Liver (tissue), 9 donors: Measurements from ENCODE around the gene KRTAP25-1. TPM values are rescaled to one million over a fixed set of nuclear protein-coding genes. Genes with fewer than 3 reads are reported as not detected.

Experiments
- DNase-seq: peaks from one replicate; pipeline ENCODE4 v3.0.0-alpha.2; 2017; ENCODE audit warnings: low spot score
- H3K27ac ChIP-seq, 2 donors: one replicate each; pipeline ENCODE4 v1.7.0; 2013; ENCODE audit warnings: inconsistent platforms in 2 of 2, low read length in 2 of 2, control low read depth in 1 of 2, low read depth in 1 of 2, mild to moderate bottlenecking in 1 of 2
- H3K27me3 ChIP-seq, 4 donors: one replicate each; pipeline versions ENCODE4 v1.6.1 to v1.7.0; 2013; ENCODE audit warnings: low read length in 3 of 4, inconsistent platforms in 1 of 4, mild to moderate bottlenecking in 1 of 4, moderate library complexity in 1 of 4; ENCODE audit not compliant: control insufficient read depth in 4 of 4, insufficient read depth in 4 of 4
- H3K36me3 ChIP-seq, 4 donors: one replicate each; pipeline versions ENCODE4 v1.6.1 to v1.7.0; 2013; ENCODE audit warnings: low read length in 3 of 4, mild to moderate bottlenecking in 3 of 4, low read depth in 1 of 4, moderate library complexity in 1 of 4; ENCODE audit not compliant: control insufficient read depth in 4 of 4, insufficient read depth in 3 of 4
- H3K4me1 ChIP-seq, 4 donors: one replicate each; pipeline versions ENCODE4 v1.6.1 to v1.7.0; 2013; ENCODE audit warnings: low read length in 3 of 4, mild to moderate bottlenecking in 3 of 4, moderate library complexity in 1 of 4; ENCODE audit not compliant: control insufficient read depth in 4 of 4, insufficient read depth in 4 of 4
- H3K4me3 ChIP-seq, 3 donors: one replicate each; pipeline versions ENCODE4 v1.6.1 to v1.7.0; 2013; ENCODE audit warnings: low read length in 3 of 3, control low read depth in 1 of 3, low read depth in 1 of 3, mild to moderate bottlenecking in 1 of 3
- H3K9ac ChIP-seq, 2 donors: one replicate each; pipeline ENCODE4 v1.7.0; 2013; ENCODE audit warnings: low read length in 2 of 2, mild to moderate bottlenecking in 2 of 2, moderate library complexity in 2 of 2, control low read depth in 1 of 2, low read depth in 1 of 2
- H3K9me3 ChIP-seq, 4 donors: one replicate each; pipeline versions ENCODE4 v1.6.1 to v1.7.0; 2013; ENCODE audit warnings: low read length in 3 of 4; ENCODE audit not compliant: control insufficient read depth in 4 of 4
- EGR1 ChIP-seq, 2 donors: IDR thresholded peaks; 2 replicates each; pipeline ENCODE4 v1.6.1; 2016 to 2018; ENCODE audit warnings: antibody characterized with exemption in 2 of 2, low read depth in 2 of 2
- FOXA1 ChIP-seq: IDR thresholded peaks from 2 replicates; pipeline ENCODE4 v1.6.1; 2016; ENCODE audit warnings: antibody characterized with exemption
- FOXA2 ChIP-seq: IDR thresholded peaks from 2 replicates; pipeline ENCODE4 v1.6.1; 2016; ENCODE audit warnings: antibody characterized with exemption
- GABPA ChIP-seq, 2 donors: IDR thresholded peaks in 1 of 2; conservative IDR thresholded peaks in 1 of 2; 2 replicates each; pipeline ENCODE4 v1.6.1; 2016; ENCODE audit warnings: antibody characterized with exemption in 2 of 2, mild to moderate bottlenecking in 1 of 2, moderate library complexity in 1 of 2
- HNF4A ChIP-seq, 2 donors: conservative IDR thresholded peaks; 2 replicates each; pipeline ENCODE4 v1.6.1; 2016; ENCODE audit warnings: antibody characterized with exemption in 2 of 2, mild to moderate bottlenecking in 2 of 2
- HNF4G ChIP-seq: IDR thresholded peaks from 2 replicates; pipeline ENCODE4 v1.6.1; 2016; ENCODE audit warnings: antibody characterized with exemption
- JUND ChIP-seq, 2 donors: IDR thresholded peaks; 2 replicates each; pipeline ENCODE4 v1.6.1; 2016; ENCODE audit warnings: antibody characterized with exemption in 2 of 2
- NR2F2 ChIP-seq: IDR thresholded peaks from 2 replicates; pipeline ENCODE4 v1.6.1; 2016; ENCODE audit warnings: antibody characterized with exemption
- RAD21 ChIP-seq, 2 donors: IDR thresholded peaks; 2 replicates each; pipeline ENCODE4 v1.6.1; 2016; ENCODE audit warnings: antibody characterized with exemption in 2 of 2, mild to moderate bottlenecking in 2 of 2
- RXRA ChIP-seq, 2 donors: IDR thresholded peaks; 2 replicates each; pipeline ENCODE4 v1.6.1; 2017 to 2018; ENCODE audit warnings: antibody characterized with exemption in 2 of 2, mild to moderate bottlenecking in 1 of 2
- SP1 ChIP-seq: IDR thresholded peaks from 2 replicates; pipeline ENCODE4 v1.6.1; 2018; ENCODE audit warnings: antibody characterized with exemption, mild to moderate bottlenecking
- TAF1 ChIP-seq: conservative IDR thresholded peaks from 2 replicates; pipeline ENCODE4 v1.6.1; 2016; ENCODE audit warnings: antibody characterized with exemption, mild to moderate bottlenecking
- YY1 ChIP-seq: IDR thresholded peaks from 2 replicates; pipeline ENCODE4 v1.6.1; 2016; ENCODE audit warnings: antibody characterized with exemption, mild to moderate bottlenecking
- WGBS: extraction: QIAGEN DNeasy Blood & Tissue Kit; methylation state at CpG from one replicate; pipeline ENCODE4 v1.1.7; 2013; 5-methylcytosine and 5-hydroxymethylcytosine counted together
- polyA plus RNA-seq, 2 donors: library from polyadenylated mRNA; stranded (reverse) in 1 of 2; unstranded in 1 of 2; fragments of 200-250 nt in 1 of 2; fragments of >200 nt in 1 of 2; fragmentation: Nextera tagmentation in 1 of 2; extraction: Ambion mirVana in 1 of 2; gene quantifications; one replicate each; pipeline versions ENCODE4 v1.2.1 to v1.2.3, GENCODE V29; 2013 to 2015
- total RNA-seq, 2 donors: library from RNA; depleted of rRNA; stranded (reverse); fragments of >200 nt; gene quantifications; one replicate each; pipeline ENCODE4 v1.2.3, GENCODE V29; 2014
- TF ChIP-seq, protein P1 (sequence below): fragments of 150-350 bp; IDR thresholded peaks from 2 replicates; pipeline ENCODE4 v1.5.1; 2017; ENCODE audit warnings: improper control_type of control experiment, low read depth, low read length; ENCODE audit not compliant: missing input control
- TF ChIP-seq, protein P2 (sequence below): IDR thresholded peaks from 2 replicates; pipeline ENCODE4 v1.6.1; 2016; ENCODE audit warnings: antibody characterized with exemption
- TF ChIP-seq, protein P3 (sequence below): IDR thresholded peaks from 2 replicates; pipeline ENCODE4 v1.6.1; 2016; ENCODE audit warnings: antibody characterized with exemption
- TF ChIP-seq, protein P4 (sequence below): IDR thresholded peaks from 2 replicates; pipeline ENCODE4 v1.6.1; 2016; ENCODE audit warnings: antibody characterized with exemption
- donor health status: healthy.
- donor health status: healthy.
- donor health status: healthy.
- donor health status: healthy.
- donor health status: healthy.

The KRTAP25-1 gene
- total and polyA plus RNA-seq, 4 donors = not detected

DNA sequence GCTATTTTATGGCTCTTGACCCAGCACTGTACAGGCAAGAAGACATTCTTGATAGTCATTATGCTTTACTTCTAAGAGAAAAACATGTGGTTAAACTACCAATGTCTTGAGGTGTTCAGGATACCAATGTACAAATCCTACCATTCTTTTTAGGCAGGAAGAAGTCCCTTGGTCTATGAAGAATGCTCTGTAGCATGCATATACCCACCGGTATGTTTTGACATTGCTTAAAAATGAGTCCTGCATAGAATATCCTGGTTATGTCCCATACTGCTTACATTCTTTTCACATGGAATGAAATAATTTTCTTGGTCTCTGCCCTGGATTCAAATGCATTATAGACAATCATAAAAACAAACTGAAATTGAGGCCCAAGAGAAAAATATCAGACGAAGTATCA, 43.4 kb upstream of the KRTAP25-1 start:
- Histone ChIP-seq H3K4me1 (no peaks in the 10 kb centered on the region), H3K27ac (no peak overlapping the region), H3K9ac (no peak overlapping the region), H3K36me3 (no peaks in the 10 kb centered on the region), H3K9me3 (no peaks in the 10 kb centered on the region), H3K4me3 (no peak overlapping the region), H3K27me3 (peaks cover 0 to 3% (median 0%) of the 10 kb centered on the region in 4 donors)
- TF ChIP-seq RAD21 (IDR thresholded peaks at IDR 0.05) (no peak), NR2F2 (no peak), RXRA (IDR thresholded peaks at IDR 0.05) (no peak), JUND (IDR thresholded peaks at IDR 0.05) (no peak), FOXA1 (no peak), TAF1 (no peak), EGR1 (IDR thresholded peaks at IDR 0.05; ENCODE audit: low read depth in 2 of 2) (no peak), YY1 (no peak), HNF4G (no peak), GABPA (IDR thresholded peaks at IDR 0.05 in 1 of 2, conservative IDR thresholded peaks at IDR 0.05 in 1 of 2) (no peak), SP1 (no peak), FOXA2 (no peak)
- TF ChIP-seq, protein P1, sequence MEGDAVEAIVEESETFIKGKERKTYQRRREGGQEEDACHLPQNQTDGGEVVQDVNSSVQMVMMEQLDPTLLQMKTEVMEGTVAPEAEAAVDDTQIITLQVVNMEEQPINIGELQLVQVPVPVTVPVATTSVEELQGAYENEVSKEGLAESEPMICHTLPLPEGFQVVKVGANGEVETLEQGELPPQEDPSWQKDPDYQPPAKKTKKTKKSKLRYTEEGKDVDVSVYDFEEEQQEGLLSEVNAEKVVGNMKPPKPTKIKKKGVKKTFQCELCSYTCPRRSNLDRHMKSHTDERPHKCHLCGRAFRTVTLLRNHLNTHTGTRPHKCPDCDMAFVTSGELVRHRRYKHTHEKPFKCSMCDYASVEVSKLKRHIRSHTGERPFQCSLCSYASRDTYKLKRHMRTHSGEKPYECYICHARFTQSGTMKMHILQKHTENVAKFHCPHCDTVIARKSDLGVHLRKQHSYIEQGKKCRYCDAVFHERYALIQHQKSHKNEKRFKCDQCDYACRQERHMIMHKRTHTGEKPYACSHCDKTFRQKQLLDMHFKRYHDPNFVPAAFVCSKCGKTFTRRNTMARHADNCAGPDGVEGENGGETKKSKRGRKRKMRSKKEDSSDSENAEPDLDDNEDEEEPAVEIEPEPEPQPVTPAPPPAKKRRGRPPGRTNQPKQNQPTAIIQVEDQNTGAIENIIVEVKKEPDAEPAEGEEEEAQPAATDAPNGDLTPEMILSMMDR = no peak
- TF ChIP-seq, protein P2, sequence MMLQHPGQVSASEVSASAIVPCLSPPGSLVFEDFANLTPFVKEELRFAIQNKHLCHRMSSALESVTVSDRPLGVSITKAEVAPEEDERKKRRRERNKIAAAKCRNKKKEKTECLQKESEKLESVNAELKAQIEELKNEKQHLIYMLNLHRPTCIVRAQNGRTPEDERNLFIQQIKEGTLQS = no peak
- TF ChIP-seq, protein P3, sequence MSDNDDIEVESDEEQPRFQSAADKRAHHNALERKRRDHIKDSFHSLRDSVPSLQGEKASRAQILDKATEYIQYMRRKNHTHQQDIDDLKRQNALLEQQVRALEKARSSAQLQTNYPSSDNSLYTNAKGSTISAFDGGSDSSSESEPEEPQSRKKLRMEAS = no peak
- TF ChIP-seq, protein P4, sequence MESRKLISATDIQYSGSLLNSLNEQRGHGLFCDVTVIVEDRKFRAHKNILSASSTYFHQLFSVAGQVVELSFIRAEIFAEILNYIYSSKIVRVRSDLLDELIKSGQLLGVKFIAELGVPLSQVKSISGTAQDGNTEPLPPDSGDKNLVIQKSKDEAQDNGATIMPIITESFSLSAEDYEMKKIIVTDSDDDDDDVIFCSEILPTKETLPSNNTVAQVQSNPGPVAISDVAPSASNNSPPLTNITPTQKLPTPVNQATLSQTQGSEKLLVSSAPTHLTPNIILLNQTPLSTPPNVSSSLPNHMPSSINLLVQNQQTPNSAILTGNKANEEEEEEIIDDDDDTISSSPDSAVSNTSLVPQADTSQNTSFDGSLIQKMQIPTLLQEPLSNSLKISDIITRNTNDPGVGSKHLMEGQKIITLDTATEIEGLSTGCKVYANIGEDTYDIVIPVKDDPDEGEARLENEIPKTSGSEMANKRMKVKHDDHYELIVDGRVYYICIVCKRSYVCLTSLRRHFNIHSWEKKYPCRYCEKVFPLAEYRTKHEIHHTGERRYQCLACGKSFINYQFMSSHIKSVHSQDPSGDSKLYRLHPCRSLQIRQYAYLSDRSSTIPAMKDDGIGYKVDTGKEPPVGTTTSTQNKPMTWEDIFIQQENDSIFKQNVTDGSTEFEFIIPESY = no peak
- DNase-seq = no peak
- 76% methylated on average over 2 of the region's 2 CpGs for WGBS

DNA sequence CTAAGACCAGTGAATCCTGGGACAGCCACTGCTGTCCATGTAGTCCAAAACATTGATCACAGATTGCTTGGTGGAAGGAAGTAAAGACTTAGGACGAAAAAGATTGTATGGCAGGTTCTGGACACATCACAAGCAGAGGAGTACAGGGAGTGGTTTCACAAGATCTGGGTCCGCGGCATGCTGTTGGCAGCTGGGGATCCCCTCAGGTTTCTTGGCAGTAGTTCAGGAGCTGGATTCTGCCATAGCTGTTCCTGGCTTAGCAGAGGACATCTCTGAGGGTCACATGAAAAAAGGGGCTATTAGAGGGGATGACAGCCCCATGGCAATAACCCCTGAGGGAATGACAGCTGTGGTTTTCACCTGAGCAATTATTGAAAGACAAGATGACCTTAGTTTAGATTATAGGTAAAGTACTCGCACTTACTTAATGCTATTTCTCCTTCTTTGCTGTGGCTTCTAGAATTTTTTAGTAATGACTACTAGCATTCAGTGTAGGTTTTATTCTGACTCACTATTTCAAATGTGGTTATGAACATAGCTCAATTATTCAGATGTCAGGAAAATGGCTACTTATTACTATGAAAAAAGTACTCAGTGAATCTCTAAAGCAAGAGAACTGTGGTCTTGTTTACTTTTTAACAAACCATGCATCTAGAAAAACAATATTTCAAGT, 40.0 kb upstream of the KRTAP25-1 start:
- Histone ChIP-seq H3K4me3 (no peak overlapping the region), H3K9ac (no peak overlapping the region), H3K9me3 (peaks cover 0 to 7% (median 1%) of the 10 kb centered on the region in 4 donors), H3K27me3 (peaks cover 0 to 3% (median 0%) of the 10 kb centered on the region in 4 donors), H3K36me3 (no peaks in the 10 kb centered on the region), H3K4me1 (no peaks in the 10 kb centered on the region), H3K27ac (no peak overlapping the region)
- DNase-seq = no peak
- 74% methylated on average over 4 of the region's 4 CpGs for WGBS
- TF ChIP-seq JUND (IDR thresholded peaks at IDR 0.05) (no peak), RAD21 (IDR thresholded peaks at IDR 0.05) (no peak), HNF4A (conservative IDR thresholded peaks at IDR 0.05) (no peak), FOXA1 (no peak)
